Endothelial cell of umbilical vein (primary cell): Measurements from ENCODE around the gene TPT1.

ENCODE experiments used
- MYC ChIP-seq: IDR thresholded peaks from one replicate; pipeline ENCODE4 v1.6.1; 2011; ENCODE audit warnings: mild to moderate bottlenecking, low read depth, low read length
- POLR2AphosphoS5 ChIP-seq: IDR thresholded peaks from 2 replicates; pipeline ENCODE4 v1.6.1; 2012; ENCODE audit warnings: low read depth, mild to moderate bottlenecking, control low read depth, low read length, moderate library complexity; ENCODE audit not compliant: insufficient read depth
- TF ChIP-seq, protein P1 (sequence below), 2 donors: IDR thresholded peaks; 1 replicate in 1 of 2; 2 replicates in 1 of 2; pipeline ENCODE4 v1.5.1; 2011; ENCODE audit warnings: low read length in 2 of 2, mild to moderate bottlenecking in 2 of 2, moderate library complexity in 2 of 2, control low read depth in 1 of 2, inconsistent platforms in 1 of 2, low read depth in 1 of 2; ENCODE audit not compliant: insufficient read depth in 1 of 2; ENCODE audit errors: extremely low read depth in 1 of 2
- TF ChIP-seq, protein P2 (sequence below): IDR thresholded peaks from 2 replicates; pipeline ENCODE4 v1.6.1; 2011; ENCODE audit not compliant: insufficient read depth, insufficient read length

DNA sequence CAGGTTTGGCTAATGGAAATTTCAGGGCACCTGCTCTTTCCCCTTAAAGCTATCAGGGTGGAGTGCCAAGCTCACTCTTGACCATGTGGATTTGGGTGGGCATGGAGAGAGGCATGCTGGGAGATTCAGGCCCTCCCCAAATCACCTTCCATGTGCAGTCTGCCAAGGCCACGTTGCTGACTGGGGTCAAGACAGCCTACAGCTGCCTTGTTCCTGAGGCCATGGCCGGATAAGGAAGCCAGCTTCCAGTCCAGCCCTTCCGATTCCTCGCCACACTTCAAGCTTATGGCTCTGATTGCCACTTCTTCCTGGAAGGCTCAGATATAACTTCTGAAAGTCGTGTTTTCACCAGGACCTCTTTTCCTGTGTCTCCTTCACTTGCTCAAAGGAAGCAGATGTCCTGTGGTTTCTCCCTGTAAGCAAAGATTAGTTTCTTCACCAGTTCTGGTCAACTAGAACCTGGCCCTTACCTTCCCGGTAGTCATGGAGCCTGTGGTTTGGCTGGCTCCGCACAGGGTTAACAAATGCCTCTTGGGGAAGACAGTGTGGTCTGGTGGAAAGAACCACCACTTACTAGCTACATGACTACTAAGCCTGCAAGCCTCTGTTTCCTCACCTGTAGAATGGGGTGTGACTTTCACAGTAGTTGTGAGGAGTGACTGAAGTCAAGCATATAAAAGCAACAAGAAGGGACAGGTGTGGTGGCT, 16.1 kb upstream of the TPT1 start:
- TF ChIP-seq, protein P1, sequence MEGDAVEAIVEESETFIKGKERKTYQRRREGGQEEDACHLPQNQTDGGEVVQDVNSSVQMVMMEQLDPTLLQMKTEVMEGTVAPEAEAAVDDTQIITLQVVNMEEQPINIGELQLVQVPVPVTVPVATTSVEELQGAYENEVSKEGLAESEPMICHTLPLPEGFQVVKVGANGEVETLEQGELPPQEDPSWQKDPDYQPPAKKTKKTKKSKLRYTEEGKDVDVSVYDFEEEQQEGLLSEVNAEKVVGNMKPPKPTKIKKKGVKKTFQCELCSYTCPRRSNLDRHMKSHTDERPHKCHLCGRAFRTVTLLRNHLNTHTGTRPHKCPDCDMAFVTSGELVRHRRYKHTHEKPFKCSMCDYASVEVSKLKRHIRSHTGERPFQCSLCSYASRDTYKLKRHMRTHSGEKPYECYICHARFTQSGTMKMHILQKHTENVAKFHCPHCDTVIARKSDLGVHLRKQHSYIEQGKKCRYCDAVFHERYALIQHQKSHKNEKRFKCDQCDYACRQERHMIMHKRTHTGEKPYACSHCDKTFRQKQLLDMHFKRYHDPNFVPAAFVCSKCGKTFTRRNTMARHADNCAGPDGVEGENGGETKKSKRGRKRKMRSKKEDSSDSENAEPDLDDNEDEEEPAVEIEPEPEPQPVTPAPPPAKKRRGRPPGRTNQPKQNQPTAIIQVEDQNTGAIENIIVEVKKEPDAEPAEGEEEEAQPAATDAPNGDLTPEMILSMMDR (IDR thresholded peaks at IDR 0.05; ENCODE audit: extremely low read depth in 1 of 2, insufficient read depth in 1 of 2, low read depth in 1 of 2, low read length in 2 of 2) = no peak
- TF ChIP-seq POLR2AphosphoS5 (no peak), MYC (no peak)
- TF ChIP-seq, protein P2, sequence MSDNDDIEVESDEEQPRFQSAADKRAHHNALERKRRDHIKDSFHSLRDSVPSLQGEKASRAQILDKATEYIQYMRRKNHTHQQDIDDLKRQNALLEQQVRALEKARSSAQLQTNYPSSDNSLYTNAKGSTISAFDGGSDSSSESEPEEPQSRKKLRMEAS = no peak
